ENCODE results near the gene TADA2A.

TADA2A gene

DNA sequence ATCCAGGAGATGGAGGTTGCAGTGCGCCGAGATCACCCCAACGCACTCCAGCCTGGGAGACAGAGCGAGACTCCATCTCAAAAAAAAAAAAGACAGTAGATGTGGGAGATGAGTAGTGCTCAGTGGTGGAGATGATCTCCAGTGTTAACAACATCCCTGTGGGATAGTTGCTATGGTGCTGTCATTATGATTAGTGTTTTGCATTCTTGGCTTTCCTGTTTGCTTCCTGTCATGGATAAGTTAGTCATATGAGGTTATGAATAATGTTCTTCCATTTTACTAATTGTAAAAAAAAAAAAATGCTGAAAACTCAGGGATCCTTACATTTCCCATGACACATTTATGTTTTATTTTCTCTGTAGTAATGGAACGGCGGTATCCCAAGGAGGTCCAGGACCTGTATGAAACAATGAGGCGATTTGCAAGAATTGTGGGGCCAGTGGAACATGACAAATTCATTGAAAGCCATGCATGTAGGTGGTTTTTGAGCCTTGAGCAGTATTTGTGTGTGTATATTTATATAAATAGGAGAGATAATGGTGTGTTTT lies 58.5 kb downstream of the TADA2A start:
- no peak for DNase-seq

DNA sequence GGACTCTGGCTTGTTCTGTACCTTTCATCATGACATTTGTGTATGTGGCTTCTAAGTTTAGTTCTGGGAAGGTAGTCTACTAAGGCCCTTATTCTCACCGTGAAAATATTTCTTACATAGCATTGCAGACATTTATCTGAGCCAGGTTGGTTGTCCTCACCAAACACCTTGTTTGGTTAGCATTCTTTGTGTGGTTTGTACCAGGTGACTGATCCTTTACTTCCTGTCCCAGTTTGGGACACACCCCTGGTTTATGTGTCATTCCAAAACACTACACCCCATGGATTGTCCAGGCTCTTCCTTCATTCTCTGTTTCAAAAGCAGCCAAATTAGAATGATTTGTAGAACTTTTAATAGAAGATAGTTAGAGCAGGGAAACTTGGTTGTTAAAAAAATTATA lies 59.8 kb downstream of the TADA2A start:
- no peak for DNase-seq

DNA sequence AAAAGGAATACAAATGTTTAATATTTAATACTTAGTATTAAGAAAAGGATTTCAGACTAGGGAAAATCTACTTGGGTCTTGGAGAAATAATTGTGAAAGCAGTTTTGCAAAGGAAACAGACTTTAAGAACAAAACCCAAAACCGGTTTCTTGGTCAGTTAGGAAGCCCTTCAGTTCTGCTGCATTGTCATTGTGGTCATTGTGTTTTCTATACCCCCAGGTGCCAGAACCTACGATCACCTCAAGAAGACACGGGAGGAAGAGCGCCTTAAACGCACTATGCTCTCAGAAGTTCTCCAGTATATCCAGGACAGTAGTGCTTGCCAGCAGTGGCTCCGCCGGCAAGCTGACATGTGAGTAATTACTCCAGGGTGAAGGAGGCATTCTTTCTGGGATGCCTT lies 63.5 kb downstream of the TADA2A start:
- no peak for DNase-seq

DNA sequence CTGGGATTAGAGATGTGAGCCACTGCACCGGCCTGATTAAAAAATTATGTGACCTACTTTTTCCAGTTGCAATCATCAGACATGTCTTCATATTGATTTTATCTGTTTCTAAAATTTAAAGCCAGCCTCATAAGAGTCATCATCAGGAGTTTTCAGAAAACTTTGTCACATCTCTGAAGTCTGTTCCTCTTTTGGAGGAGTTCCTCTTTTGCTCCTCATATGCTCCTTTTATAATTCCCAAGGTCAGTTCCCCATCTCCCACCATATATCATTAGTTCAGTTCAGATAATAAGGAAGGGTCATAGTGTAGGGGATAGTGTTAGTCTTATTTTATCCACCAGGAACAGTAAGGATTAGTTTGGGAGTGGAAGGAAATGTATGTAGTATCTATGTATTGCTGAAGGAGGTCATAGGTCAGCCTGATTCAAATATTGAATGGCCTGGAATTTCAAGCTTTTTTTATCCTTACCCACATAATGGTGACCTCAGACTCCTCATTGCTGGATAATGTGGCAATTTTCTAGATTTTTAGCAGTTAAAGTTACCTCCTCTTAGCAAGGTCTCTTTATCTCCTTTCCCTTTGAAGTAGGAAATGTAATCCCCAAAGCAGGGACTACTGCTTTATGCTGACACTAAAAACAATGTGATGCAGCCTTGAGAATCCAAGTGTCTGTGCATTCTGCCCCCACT lies 69.2 kb downstream of the TADA2A start:
- no peak for DNase-seq

DNA sequence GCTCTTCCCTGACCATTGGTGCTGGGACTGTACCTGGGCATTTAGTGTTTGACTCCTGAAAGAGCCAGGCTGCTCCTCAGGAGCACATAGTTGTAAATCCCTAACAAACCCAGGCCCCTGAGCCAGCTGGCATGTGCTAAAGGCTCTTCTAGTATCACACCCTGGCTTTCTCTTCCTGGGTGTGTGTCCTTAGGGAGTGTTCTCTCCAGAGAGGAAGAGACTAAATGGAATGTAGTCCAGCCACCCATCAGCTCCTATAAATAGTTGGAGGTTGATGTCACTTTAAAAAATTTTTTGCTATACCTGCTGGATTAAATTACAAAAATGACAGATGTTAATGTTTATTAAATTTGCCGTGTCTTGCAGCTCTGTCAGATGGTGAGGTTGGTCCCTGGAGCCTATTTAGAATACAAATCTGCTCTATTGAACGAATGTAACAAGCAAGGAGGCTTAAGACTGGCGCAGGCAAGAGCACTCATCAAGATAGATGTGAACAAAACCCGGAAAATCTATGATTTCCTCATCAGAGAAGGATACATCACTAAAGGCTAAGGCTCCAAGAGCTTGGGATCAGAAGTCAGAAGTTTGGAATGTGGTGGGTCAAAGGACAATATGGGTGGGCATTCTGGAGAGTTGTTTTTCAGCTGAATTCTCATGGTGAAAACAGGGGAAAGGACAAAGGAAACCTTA lies 69.9 kb downstream of the TADA2A start:
- DNase-seq = no peak

DNA sequence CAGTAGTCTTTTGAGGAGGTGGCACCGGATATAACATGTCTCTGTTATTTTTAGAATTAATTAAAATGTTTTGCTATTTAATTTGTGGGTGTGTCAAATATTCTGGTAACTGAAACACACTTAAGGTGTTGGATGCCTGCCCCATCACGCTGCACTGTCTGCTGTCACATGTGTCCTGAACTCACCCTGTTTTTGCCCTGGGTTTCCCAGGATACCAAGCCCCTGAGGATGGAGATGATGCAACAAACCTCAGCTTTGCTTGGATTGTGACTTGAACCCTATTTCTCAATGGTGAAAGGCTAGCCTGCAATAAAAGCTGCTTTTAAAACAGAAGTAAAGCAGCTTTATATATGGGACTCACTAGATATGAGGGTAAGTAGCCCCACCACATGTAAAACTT lies 71.5 kb downstream of the TADA2A start:
- no peak for DNase-seq

DNA sequence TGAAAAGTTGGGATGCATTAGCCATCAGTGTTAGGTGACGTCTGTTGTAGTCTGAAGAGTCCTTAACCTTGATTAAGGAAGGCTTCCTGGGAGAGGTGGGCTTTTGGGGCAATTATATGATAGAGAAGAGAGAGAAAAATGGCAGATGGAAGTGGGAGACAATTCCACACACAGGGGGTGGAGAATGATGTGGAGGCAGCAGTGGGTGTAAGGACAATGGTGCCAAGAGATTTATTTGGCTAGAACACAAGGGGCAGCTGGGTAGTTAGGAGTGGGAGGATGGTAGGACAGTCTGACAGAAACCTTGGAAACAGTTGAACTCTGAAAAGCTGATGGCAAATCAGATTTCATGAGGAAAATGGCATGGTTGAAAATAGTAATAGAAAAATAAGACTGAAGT lies 72.3 kb downstream of the TADA2A start:
- no peak for DNase-seq

DNA sequence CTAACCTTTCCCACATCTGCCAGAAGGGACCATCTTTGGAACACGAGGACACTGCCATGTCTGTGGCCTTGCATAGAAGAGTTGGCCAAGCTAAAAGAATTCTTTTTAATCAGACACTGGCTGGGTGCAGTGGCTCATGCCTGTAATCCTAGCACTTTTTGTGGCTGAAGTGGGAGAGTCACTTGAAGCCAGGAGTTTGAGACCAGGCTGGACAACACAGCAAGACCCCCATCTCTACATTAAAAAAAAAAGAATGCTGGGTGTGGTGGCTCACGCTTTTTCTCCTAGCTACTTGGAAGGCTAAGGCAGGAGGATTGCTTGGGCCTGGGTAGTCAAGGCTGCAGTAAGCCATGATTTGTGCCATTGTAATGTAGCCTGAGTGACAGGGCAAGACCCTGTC lies 73.7 kb downstream of the TADA2A start:
- no peak for DNase-seq

DNA sequence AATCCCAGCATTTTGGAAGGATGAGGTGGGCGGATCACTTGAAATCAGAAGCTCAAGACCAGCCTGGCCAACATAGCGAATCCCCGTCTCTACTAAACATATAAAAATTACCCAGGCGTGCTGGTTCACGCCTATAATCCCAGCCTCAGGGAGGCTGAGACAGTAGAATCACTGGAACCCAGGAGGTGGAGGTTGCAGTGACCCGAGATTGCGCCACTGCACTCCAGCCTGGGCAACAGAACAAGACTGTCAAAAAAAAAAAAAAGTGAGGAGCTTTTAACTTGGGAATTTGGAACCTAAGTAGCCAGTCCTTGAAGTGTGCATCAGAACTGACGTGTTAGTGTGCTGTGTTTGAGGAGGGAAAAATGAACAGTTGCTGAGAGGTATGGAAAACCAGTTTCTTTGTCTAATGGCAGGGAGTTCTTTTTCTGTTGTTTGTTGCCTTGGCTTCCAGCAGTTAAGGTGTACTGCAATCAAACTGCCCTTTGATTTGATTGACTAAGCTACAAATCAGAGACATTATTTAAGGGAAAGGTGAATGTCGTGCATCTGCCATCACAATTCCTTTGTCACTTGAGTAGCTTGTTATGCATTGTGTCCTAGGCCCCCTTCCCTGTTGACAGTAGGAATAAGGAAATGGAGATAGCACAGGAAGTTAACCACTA lies 74.4 kb downstream of the TADA2A start:
- no peak for DNase-seq

DNA sequence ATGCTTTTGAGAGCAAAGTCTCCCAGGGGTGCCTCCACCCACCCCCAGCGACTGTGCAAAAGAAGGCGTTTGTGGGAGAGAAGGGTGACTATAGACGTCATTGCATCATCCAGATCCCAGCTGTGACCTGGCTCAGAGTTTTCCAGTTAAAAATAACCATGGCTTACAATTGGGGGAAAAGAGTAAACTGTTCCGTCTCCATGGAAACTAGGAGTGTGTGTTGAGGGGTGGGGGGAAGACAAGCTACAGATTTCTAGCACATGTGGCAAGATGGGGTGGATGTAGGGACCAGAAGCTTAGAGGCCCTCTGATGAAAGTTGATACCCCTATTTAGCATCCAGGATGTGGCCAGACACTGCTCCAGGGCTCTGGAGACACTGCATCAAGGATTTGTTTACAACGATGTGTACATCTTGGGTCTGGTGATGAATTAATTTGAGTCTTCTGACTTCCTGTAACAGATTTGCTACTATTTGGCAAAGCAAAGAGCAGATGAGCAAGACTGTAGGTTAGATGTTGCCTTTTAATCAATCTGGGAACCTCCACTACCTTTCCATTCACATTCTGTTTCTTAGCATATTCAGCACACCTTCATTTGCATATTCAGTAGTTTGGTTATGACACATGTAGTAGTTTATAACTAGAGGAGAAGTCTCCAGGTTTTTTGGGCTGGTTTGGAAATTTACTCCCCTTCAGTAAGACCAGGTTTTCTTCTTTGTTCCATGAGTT lies 76.8 kb downstream of the TADA2A start:
- no peak for DNase-seq

DNA sequence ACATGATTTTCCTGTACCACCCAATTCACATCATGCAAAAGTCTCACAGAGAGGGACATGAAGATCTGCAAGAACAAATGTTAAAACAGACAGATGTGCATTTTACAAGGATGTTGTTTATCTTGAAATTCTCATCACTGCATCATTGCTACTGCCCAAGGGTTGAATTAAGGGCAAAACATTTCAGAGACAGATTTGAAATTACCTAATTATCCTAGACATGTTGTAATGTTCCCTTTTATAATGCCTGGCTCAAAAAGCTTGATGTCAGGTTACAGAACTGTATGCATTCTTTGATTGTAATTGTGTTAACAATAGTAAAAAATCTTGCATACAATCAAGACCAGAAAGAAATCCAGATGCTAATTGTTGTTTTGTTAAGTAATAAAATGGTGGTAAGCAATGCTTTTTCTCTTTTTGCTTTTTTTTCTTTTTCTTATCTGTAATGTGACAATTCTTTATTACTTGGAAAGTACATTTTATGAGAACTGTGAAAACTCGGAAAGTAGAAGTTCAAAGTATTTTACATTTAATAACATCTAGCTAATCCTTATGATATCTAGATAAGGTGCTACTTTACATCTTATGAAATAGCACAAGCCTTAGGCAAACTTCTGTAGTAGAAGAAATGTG lies 79.4 kb downstream of the TADA2A start:
- no peak for DNase-seq

DNA sequence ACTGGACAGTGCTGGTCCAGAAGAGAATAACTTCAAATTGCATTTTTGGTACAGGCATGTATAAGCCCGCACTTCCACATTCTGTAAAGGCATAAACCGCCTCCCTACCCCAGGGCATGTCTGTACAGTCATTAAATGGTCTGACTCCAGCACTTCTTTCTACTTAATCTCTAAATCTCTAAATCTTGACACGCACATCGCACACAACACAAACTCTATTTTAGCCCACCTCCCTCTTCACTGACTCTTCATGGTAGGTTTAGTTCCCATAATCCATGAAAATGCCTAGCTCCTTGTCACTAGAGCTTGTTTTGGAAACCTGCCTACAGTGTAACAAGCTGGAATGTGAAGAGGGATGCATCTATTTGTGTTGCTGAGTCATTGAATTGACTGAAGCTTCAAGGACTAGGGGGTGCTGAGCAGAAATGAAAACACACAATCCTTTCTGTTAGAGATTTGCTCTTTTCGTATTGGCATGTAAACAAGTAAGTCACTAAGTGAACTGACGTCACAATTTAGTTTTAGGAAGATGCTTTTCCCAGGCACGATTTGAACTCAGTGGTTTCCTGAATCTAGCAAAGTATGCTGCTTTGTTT lies 81.4 kb downstream of the TADA2A start:
- DNase-seq = peak; percentile 47

DNA sequence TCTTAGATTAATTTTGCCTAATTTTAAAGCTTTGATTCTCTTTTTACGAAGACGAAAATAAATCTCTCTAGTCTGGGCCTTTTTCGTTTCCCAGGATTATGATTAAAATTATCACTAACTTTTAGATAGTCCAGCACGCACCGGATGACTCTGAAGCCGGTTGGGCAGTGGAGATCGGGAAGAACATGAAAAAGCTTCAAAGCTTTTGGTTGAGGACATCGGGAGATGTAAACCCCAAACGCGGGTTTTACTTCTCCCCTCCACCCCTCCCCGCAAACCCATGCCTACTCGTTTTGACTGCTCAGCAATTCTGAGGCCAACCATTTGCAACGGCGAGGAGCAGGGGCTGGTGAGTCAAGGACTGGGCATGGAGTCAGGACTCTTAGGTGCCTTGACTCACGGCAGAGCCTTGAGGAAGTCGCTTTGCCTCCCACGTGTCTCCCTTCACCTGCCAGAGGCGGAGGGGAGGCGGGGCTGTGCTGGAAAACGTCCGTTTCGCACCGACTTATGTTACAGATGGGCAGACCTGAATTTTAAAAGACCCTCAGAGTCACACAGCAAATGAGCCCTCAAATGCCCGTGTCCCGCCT lies 82.0 kb downstream of the TADA2A start:
- DNase-seq = peak; percentile 62

DNA sequence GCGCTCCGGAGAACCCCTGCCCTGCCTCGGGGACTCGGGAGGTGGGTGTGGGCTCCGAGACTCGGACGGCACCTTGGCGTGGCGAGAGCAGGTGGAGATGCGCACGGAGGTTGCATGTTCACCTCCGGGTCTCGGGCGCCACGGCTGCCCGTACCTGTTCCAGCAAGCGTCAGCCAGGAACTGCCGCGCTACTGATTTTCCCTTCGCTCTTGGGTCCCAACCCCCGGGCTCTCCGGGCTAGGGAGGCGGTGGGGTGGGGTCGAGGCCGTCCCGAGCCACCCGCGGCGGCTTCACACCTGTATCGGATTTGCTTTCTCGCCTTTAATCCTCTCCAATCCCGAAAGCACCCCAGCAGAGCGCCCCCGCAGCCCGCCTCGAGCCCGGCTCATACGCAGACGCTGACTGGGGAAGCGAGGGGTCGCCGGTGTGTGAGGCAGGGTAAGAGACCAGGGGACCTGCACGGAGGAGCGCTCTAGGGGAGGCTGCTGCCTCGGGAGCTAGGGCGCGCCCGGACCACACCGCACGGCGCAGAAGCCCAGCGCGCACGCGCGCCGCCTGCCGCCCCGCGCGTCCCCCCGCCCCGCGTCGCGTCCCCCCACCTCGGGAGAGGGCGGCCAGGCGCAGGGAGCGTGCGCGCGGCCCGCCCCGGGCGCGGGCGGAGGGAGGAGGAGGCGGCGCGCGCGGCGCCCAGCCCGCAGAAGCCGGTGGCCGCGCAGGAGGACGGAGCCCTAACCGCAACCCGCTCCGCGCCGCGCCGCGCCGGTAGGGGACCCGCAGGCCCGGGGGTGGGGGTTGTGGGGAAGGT lies 82.7 kb downstream of the TADA2A start, which contains the start of gene DUSP14:
DUSP14 (plus strand) TSS at position 695 of the 805 bp plus-strand sequence. CDS start 22,382 bp downstream, outside the sequence.
- DNase-seq = peak; percentile 80

DNA sequence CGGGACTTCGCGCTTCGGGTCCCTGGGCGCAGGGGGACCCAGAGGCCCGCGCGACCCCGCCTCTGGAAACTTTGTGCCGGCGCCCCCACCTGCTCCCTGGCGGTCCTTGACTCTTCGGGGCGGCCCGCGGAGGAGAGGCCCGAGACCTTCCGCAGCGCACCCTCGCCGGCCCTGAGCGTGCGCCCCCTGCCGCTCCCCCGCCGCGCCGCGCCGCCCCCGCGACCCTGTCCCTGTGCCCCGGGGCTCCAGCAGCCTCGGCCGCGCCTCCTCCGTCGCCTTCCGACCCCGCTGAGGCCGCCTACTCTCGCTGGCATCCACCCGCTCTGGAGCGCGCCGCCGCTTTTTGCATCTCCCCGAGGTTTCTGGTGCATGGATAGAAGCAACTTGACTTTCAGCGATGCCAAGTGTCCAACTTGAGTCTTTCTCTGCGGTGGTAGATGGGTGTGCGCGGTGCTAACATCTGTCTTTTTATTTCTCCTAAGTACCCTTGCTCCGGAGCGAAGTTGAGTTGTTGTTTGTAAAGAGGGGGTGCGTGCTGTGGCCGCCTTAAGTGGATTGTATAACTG lies 83.4 kb downstream of the TADA2A start:
- DNase-seq = peak; percentile 63

DNA sequence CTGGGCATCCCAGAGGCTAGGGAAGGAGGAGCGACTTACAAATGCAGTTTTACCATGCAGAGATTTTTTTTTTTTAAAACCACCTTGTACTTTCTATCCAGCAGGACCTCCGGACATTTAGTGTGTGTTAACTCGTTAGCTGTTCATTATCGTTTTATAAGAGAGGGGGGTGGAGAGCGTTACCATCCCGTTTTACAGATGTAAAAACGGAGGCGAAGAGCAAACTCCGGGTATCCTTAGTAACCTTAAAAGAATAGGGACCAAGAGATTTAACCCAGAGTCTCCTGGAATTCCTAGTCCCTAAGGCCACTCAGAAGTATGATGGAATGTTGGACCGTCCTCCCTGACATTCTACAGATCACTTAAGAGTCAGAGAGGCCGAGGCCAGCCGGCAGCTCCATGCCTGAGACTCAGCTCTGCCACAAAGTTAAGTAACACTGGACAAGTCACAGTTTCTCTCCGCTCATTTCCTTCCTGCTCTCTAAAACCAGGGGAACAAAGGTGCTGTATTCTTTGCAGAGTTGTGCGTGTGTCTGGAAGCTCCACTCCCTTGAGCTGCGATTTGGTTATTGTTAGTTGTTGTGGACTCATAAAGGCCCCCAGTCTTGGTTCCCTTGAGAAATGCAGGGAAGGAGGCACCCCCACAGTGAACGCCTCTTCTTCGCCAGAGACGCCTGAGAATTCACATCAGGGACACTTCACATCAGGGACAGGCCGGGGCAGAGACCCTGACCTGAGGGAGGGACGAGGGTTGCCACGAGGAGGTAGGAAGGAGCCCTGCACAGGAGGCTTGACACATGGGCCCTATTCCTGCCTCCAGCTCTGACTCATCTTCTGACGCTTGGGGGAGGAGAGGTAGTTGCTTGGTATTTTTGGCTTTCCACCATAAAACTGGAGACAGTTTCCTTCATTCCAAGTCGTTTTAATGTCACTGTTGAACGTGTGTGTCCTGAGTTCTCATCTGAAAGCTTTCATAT lies 84.2 kb downstream of the TADA2A start:
- peak; percentile 39 for DNase-seq

DNA sequence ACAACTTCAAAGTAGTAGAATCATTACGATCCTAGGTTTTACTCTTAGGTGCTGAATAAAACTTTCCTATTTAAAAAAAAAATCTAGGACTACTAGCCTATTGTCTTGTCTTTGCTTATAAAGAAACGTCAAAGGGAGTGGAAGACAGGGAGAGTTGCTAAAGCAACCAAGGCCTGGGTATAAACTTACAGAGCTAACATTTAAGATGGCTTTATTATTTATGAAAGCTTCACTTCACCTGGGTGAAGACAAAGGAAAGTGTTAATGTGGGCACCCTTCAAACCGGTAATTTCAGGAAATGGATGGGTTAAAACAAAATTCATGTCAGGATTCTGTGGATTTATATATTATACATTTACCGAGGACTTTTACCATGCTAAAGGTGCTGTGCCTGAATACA lies 85.5 kb downstream of the TADA2A start:
- no peak for DNase-seq

DNA sequence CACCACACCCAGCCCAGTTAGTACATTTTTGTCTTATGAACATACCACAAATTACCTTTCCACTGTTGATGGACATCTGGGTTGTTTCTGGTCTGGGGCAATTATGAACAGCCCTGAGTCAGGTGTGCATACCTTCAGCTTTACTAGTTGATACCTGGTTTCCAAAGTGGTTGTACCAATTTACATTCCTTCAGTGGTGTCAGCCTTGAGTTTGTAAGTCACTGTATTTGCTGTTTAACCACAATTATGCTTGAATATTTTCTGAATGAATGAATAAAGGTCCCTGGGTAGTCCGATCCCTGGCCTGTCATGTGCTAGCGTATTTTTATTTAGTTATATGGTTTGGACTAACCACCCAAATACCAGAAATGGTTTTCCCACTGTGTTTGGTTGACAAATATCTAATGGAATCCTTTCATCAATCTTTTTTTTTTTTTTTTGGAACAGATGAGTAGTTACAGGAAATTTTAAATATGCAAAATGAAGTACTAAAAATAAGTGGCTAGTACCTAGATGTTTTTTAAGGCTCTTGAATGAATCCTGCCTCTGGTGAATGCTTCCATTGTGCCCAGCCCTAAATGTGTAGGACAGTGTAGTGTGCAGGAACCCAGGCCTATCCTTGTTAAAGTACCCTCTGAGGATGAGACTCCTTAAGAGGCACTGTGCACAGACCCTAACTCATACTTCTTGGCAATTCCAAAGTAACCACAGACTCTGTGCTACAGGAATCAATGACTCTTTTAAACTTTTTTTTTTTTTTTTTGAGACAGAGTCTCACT lies 86.8 kb downstream of the TADA2A start:
- DNase-seq = no peak

All from activated CD4-positive, alpha-beta T cell treated with anti-CD3 and anti-CD28 coated beads, Interleukin-2, amount 50 U/mL, for 16 hours (primary cell).